Measurements from ENCODE around the gene B4GALT1. TPM values are rescaled to one million over a fixed set of nuclear protein-coding genes. Genes with fewer than 3 reads are reported as not detected.
A peak's percentile ranks its signal among the peaks of the same experiment; 100 is the strongest.

The B4GALT1 gene
- 59.0 to 83.5 TPM (median 60.2 TPM) in 3 replicates for total RNA-seq
- long read RNA-seq, full-length matches to known transcripts: 32 of 40 reads
- long read RNA-seq, partial matches to known transcripts: 6 of 40 reads
- long read RNA-seq, other reads (novel, unspliced or antisense): 2 of 40 reads

GRCh38 chr9:33167084-33167971 lies at the start of gene B4GALT1:
Gene B4GALT1, minus strand, starts transcription at chr9:33167336. Its CDS starts 167 bp downstream, at chr9:33167169.
- Mint-ChIP-seq H3K9me3 (ENCODE audit: low read depth) (no peaks in the 10 kb centered on the region), H3K27me3 (ENCODE audit: low read depth) (no peaks in the 10 kb centered on the region), H3K36me3 (ENCODE audit: low read depth) (no peaks in the 10 kb centered on the region), H3K4me3 (ENCODE audit: unreplicated experiment) (peak within 1 kb of the TSS; percentile 87), H3K27ac (ENCODE audit: unreplicated experiment) (peak within 1 kb of the TSS; percentile 64), H3K4me1 (ENCODE audit: low read depth) (peaks cover 51% of the 10 kb centered on the region)
- no peak for TF ChIP-seq CTCF (IDR thresholded peaks at IDR 0.05)
- peak; percentile 97 for DNase-seq (ENCODE audit: low spot score)

- peak overlapping the region; percentile 58 for H3K27ac Mint-ChIP-seq (ENCODE audit: unreplicated experiment)
- peaks cover 13% of the 10 kb centered on the region for H3K27me3 Mint-ChIP-seq (ENCODE audit: low read depth)
- H3K36me3 Mint-ChIP-seq (ENCODE audit: low read depth): no peaks in the 10 kb centered on the region
- H3K4me3 Mint-ChIP-seq (ENCODE audit: unreplicated experiment): no peak overlapping the region
- H3K9me3 Mint-ChIP-seq (ENCODE audit: low read depth): no peaks in the 10 kb centered on the region
- H3K4me1 Mint-ChIP-seq (ENCODE audit: low read depth): peaks cover 13% of the 10 kb centered on the region
- DNase-seq (ENCODE audit: low spot score): no peak
- TF ChIP-seq CTCF (IDR thresholded peaks at IDR 0.05): no peak
These were observed 44.7 kb upstream of the B4GALT1 start for GRCh38 chr9:33211695-33212393.

- H3K36me3 Mint-ChIP-seq (ENCODE audit: low read depth): no peaks in the 10 kb centered on the region
- DNase-seq (ENCODE audit: low spot score): no peak
- TF ChIP-seq CTCF (IDR thresholded peaks at IDR 0.05): no peak
- peaks cover 13% of the 10 kb centered on the region for H3K4me1 Mint-ChIP-seq (ENCODE audit: low read depth)
- no peak overlapping the region for H3K27ac Mint-ChIP-seq (ENCODE audit: unreplicated experiment)
- no peak overlapping the region for H3K4me3 Mint-ChIP-seq (ENCODE audit: unreplicated experiment)
- H3K9me3 Mint-ChIP-seq (ENCODE audit: low read depth): peaks cover 2% of the 10 kb centered on the region
- H3K27me3 Mint-ChIP-seq (ENCODE audit: low read depth): peaks cover 13% of the 10 kb centered on the region
These were observed 43.0 kb upstream of the B4GALT1 start for GRCh38 chr9:33210006-33210715.

GRCh38 chr9:33209394-33209793 lies 42.3 kb upstream of the B4GALT1 start:
- Mint-ChIP-seq H3K4me3 (ENCODE audit: unreplicated experiment) (no peak overlapping the region), H3K4me1 (ENCODE audit: low read depth) (peaks cover 13% of the 10 kb centered on the region), H3K36me3 (ENCODE audit: low read depth) (no peaks in the 10 kb centered on the region), H3K27ac (ENCODE audit: unreplicated experiment) (no peak overlapping the region), H3K9me3 (ENCODE audit: low read depth) (peaks cover 2% of the 10 kb centered on the region), H3K27me3 (ENCODE audit: low read depth) (peaks cover 7% of the 10 kb centered on the region)
- no peak for DNase-seq (ENCODE audit: low spot score)
- TF ChIP-seq CTCF (IDR thresholded peaks at IDR 0.05): no peak

Data from chondrocyte (in vitro differentiated cells).